ENCODE results near the gene ACTMAP.

The ACTMAP gene

GRCh38 chr19:40759352-40759751 lies 9.1 kb upstream of the ACTMAP start:
- H3K27ac ChIP-seq (replicated peaks) = no peak overlapping the region
- H3K4me3 ChIP-seq (replicated peaks; ENCODE audit: insufficient read depth, low read length) = no peak overlapping the region
- no peak for DNase-seq (ENCODE audit: low read depth in 1 of 2, low spot score in 1 of 2)
- H3K27me3 ChIP-seq (ENCODE audit: insufficient read depth, poor library complexity, severe bottlenecking) = no peaks in the 10 kb centered on the region
- TF ChIP-seq POLR2AphosphoS5 (IDR thresholded peaks at IDR 0.05; ENCODE audit: low read depth) (no peak), GABPA (IDR thresholded peaks at IDR 0.05; ENCODE audit: low read depth) (no peak), SPI1 (IDR thresholded peaks at IDR 0.05; ENCODE audit: borderline replicate concordance, low read depth) (no peak)
- TF ChIP-seq, protein P1, sequence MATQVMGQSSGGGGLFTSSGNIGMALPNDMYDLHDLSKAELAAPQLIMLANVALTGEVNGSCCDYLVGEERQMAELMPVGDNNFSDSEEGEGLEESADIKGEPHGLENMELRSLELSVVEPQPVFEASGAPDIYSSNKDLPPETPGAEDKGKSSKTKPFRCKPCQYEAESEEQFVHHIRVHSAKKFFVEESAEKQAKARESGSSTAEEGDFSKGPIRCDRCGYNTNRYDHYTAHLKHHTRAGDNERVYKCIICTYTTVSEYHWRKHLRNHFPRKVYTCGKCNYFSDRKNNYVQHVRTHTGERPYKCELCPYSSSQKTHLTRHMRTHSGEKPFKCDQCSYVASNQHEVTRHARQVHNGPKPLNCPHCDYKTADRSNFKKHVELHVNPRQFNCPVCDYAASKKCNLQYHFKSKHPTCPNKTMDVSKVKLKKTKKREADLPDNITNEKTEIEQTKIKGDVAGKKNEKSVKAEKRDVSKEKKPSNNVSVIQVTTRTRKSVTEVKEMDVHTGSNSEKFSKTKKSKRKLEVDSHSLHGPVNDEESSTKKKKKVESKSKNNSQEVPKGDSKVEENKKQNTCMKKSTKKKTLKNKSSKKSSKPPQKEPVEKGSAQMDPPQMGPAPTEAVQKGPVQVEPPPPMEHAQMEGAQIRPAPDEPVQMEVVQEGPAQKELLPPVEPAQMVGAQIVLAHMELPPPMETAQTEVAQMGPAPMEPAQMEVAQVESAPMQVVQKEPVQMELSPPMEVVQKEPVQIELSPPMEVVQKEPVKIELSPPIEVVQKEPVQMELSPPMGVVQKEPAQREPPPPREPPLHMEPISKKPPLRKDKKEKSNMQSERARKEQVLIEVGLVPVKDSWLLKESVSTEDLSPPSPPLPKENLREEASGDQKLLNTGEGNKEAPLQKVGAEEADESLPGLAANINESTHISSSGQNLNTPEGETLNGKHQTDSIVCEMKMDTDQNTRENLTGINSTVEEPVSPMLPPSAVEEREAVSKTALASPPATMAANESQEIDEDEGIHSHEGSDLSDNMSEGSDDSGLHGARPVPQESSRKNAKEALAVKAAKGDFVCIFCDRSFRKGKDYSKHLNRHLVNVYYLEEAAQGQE (IDR thresholded peaks at IDR 0.05; ENCODE audit: insufficient replicate concordance, low read depth) = no peak
- TF ChIP-seq, protein P2, sequence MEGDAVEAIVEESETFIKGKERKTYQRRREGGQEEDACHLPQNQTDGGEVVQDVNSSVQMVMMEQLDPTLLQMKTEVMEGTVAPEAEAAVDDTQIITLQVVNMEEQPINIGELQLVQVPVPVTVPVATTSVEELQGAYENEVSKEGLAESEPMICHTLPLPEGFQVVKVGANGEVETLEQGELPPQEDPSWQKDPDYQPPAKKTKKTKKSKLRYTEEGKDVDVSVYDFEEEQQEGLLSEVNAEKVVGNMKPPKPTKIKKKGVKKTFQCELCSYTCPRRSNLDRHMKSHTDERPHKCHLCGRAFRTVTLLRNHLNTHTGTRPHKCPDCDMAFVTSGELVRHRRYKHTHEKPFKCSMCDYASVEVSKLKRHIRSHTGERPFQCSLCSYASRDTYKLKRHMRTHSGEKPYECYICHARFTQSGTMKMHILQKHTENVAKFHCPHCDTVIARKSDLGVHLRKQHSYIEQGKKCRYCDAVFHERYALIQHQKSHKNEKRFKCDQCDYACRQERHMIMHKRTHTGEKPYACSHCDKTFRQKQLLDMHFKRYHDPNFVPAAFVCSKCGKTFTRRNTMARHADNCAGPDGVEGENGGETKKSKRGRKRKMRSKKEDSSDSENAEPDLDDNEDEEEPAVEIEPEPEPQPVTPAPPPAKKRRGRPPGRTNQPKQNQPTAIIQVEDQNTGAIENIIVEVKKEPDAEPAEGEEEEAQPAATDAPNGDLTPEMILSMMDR (IDR thresholded peaks at IDR 0.05; ENCODE audit: insufficient read depth, low read length) = no peak

DNA sequence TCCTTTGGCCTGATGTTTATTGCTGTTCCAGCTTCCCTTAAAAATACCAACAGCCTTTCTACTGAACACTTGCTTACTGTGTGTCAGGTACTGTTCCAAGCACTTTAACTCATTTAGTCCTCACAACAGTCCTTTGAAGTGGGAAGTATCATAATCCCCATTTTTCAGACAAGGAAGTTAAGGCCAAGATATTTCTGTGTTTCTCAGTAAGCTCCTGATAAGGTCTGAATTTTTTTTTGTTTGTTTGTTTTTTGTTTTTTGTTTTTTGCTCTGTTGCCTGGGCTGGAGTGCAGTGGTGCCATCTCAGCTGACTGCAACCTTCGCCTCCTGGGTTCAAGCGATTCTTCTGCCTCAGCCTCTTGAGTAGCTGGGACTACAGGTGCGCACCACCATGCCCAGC lies 8.2 kb upstream of the ACTMAP start:
- Histone ChIP-seq H3K4me3 (replicated peaks; ENCODE audit: insufficient read depth, low read length) (no peak overlapping the region), H3K27ac (replicated peaks) (no peak overlapping the region), H3K27me3 (ENCODE audit: insufficient read depth, poor library complexity, severe bottlenecking) (no peaks in the 10 kb centered on the region)
- no peak for TF ChIP-seq POLR2AphosphoS5 (IDR thresholded peaks at IDR 0.05; ENCODE audit: low read depth)
- DNase-seq (ENCODE audit: low read depth in 1 of 2, low spot score in 1 of 2) = no peak

DNA sequence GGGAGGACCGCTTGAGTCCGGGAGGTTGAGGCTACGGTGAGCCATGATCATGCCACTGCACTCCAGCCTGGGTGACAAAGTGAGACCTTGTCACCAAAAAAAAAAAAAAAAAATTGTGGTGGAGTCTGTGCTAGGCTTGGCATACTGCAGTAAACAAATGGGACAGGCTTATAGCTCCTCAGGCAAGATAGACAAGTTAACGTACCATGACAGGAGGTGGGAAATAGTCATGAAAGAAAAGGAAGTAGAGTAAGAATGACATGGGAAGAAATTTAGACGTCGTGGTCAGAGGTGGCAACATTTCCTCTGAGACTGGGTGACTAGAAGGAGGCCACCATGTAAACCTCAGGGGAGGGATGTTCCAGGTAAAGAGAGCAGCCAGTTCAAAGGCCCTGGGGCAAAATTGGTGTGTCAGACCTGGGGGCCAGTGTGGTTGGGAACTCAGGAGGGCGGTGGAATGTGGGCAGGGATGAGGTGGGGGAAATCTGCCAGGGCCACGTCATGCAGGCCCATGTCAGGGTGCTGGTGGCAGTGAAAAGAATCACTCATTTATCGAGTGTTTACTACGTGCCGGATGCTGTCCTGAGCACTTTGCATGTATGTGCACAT lies 6.3 kb upstream of the ACTMAP start:
- Histone ChIP-seq H3K4me3 (replicated peaks; ENCODE audit: insufficient read depth, low read length) (no peak overlapping the region), H3K27me3 (ENCODE audit: insufficient read depth, poor library complexity, severe bottlenecking) (no peaks in the 10 kb centered on the region), H3K27ac (replicated peaks) (no peak overlapping the region)
- TF ChIP-seq SPI1 (IDR thresholded peaks at IDR 0.05; ENCODE audit: borderline replicate concordance, low read depth) (no peak), POLR2AphosphoS5 (IDR thresholded peaks at IDR 0.05; ENCODE audit: low read depth) (no peak), GABPA (IDR thresholded peaks at IDR 0.05; ENCODE audit: low read depth) (no peak)
- TF ChIP-seq, protein P1 (IDR thresholded peaks at IDR 0.05; ENCODE audit: insufficient replicate concordance, low read depth) = no peak
- TF ChIP-seq, protein P2 (IDR thresholded peaks at IDR 0.05; ENCODE audit: insufficient read depth, low read length) = no peak
- no peak for DNase-seq (ENCODE audit: low read depth in 1 of 2, low spot score in 1 of 2)

DNA sequence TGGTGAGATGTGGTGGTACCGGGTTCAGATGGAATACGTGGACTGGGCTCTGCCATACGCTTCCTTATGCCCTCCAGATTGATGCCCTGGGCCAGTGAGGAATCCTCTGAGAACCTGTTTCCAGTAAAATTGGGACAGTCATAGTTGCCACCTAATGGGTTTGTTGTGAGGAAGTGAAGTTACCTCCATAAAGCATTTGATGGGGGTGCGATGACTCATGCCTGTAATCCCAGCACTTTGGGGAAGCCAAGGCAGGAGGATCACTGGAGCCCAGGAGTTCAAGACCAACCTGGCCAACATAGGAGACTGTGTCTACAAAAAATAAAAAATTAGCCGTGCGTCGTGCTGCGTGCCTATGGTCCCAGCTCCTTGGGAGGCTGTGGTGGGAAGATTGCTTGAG lies 5.5 kb upstream of the ACTMAP start:
- no peak overlapping the region for H3K4me3 ChIP-seq (replicated peaks; ENCODE audit: insufficient read depth, low read length)
- DNase-seq (ENCODE audit: low read depth in 1 of 2, low spot score in 1 of 2) = no peak
- H3K27ac ChIP-seq (replicated peaks) = no peak overlapping the region
- TF ChIP-seq GABPA (IDR thresholded peaks at IDR 0.05; ENCODE audit: low read depth) (no peak), SPI1 (IDR thresholded peaks at IDR 0.05; ENCODE audit: borderline replicate concordance, low read depth) (no peak), POLR2AphosphoS5 (IDR thresholded peaks at IDR 0.05; ENCODE audit: low read depth) (no peak)
- TF ChIP-seq, protein P1 (IDR thresholded peaks at IDR 0.05; ENCODE audit: insufficient replicate concordance, low read depth) = no peak
- TF ChIP-seq, protein P2 (IDR thresholded peaks at IDR 0.05; ENCODE audit: insufficient read depth, low read length) = no peak
- H3K27me3 ChIP-seq (ENCODE audit: insufficient read depth, poor library complexity, severe bottlenecking) = no peaks in the 10 kb centered on the region
